HepG2 (cell line): ENCODE results near the gene PIGL. TPM values are rescaled to one million over a fixed set of nuclear protein-coding genes. Genes with fewer than 3 reads are reported as not detected.
"Not testable (repeated sequence)": the region's sequence is repeated elsewhere in the genome, so short reads cannot be mapped to it uniquely, and the experiment has no call there.

Experiments
- ATAC-seq: fragments of 200-7000 bp; cut with Tn5 transposase; 3 replicates; pipeline ENCODE4 v1.9.1; 2020; ENCODE audit warnings: mild to moderate bottlenecking, moderate library complexity
- BruUV-seq: library from RNA; stranded (reverse); fragments of 400-500 nt; replicated peaks from 2 replicates; lab custom pipeline; 2021; lab: Mats Ljungman, UMichigan
- CTCF ChIA-PET: fragments of 300-600 bp; formaldehyde crosslinking; extraction: SDS; loops from one replicate; lab custom pipeline; 2021; ENCODE audit warnings: low total read pairs, inconsistent platforms, low intra/inter-chr PET ratio; lab: Yijun Ruan, JAX
- POLR2A ChIA-PET: fragments of 350-600 bp; sonication (Branson Sonifier 250); formaldehyde crosslinking; loops from one replicate; lab custom pipeline; 2020; ENCODE audit warnings: antibody characterized with exemption, inconsistent platforms; lab: Yijun Ruan, JAX
- DNase-seq: peaks from one replicate; pipeline ENCODE4 v3.0.0-alpha.2; 2015; ENCODE audit warnings: low spot score
- FAIRE-seq: peaks from 3 replicates; lab custom pipeline; 2011; peaks lifted over from hg19 to GRCh38; lab: Jason Lieb, UNC
- H2AFZ ChIP-seq: one replicate; pipeline ENCODE4 v1.6.1; 2011; ENCODE audit warnings: low read length, inconsistent platforms
- H3K27ac ChIP-seq: fragments of 300-600 bp; 3 replicates; pipeline ENCODE4 v1.8.0; 2011; ENCODE audit warnings: mixed run types, mild to moderate bottlenecking, mixed read lengths, low read length, inconsistent platforms; ENCODE audit not compliant: insufficient read depth; ENCODE audit errors: extremely low read length
- H3K27me3 ChIP-seq, 2 experiments: fragments of 200-600 bp in 1 of 2; 2 replicates in 1 of 2; 3 replicates in 1 of 2; pipeline versions ENCODE4 v1.6.0 to v1.8.0; 2011; ENCODE audit warnings: low read length in 2 of 2, mild to moderate bottlenecking in 2 of 2, moderate library complexity in 2 of 2, inconsistent platforms in 1 of 2; ENCODE audit not compliant: insufficient read depth in 2 of 2, control insufficient read depth in 1 of 2
- H3K36me3 ChIP-seq, 2 experiments: fragments of 200-600 bp in 1 of 2; replicated peaks in 1 of 2; 2 replicates in 1 of 2; 3 replicates in 1 of 2; pipeline versions ENCODE4 v1.5.1 to v1.8.0; 2011; ENCODE audit warnings: low read length in 2 of 2, inconsistent platforms in 1 of 2; ENCODE audit not compliant: insufficient read depth in 2 of 2, control insufficient read depth in 1 of 2
- H3K4me1 ChIP-seq: 2 replicates; pipeline ENCODE4 v1.5.1; 2012; ENCODE audit warnings: low read length, inconsistent platforms; ENCODE audit not compliant: insufficient read depth
- H3K4me2 ChIP-seq: 2 replicates; pipeline ENCODE4 v1.6.0; 2011; ENCODE audit warnings: low read depth, low read length, inconsistent platforms
- H3K4me3 ChIP-seq, 3 experiments: fragments of 200-600 bp in 1 of 3; sonication (generic), shearing (Covaris generic) in 1 of 3; replicated peaks in 1 of 3; 2 replicates each; pipeline ENCODE4 v1.5.1; 2011 to 2016; ENCODE audit warnings: low read length in 3 of 3, inconsistent platforms in 2 of 3, low read depth in 2 of 3, mild to moderate bottlenecking in 2 of 3, control low read depth in 1 of 3, mixed read lengths in 1 of 3; ENCODE audit not compliant: insufficient read depth in 1 of 3
- H3K79me2 ChIP-seq: one replicate; pipeline ENCODE4 v1.6.1; 2011; ENCODE audit warnings: low read length, inconsistent platforms; ENCODE audit not compliant: insufficient read depth
- H3K9ac ChIP-seq: 2 replicates; pipeline ENCODE4 v1.6.0; 2011; ENCODE audit warnings: mild to moderate bottlenecking, low read depth, low read length, inconsistent platforms; ENCODE audit not compliant: insufficient read depth
- H3K9me3 ChIP-seq: 2 replicates; pipeline ENCODE4 v1.5.1; 2012; ENCODE audit warnings: mild to moderate bottlenecking, low read length
- H4K20me1 ChIP-seq: 2 replicates; pipeline ENCODE4 v1.6.0; 2011; ENCODE audit warnings: inconsistent platforms, mild to moderate bottlenecking, low read length, moderate library complexity; ENCODE audit not compliant: insufficient read depth
- ASH2L ChIP-seq: fragments of 300-600, 200-600 bp; sonication (generic); IDR thresholded peaks from 2 replicates; pipeline ENCODE4 v1.7.0; 2017; ENCODE audit warnings: low read depth, mild to moderate bottlenecking, moderate library complexity, mixed read lengths, low read length; ENCODE audit not compliant: insufficient read length
- CBX5 ChIP-seq: sonication (generic); formaldehyde crosslinking; IDR thresholded peaks from 2 replicates; pipeline ENCODE4 v1.4.0; 2020; ENCODE audit warnings: missing genetic modification reagents, borderline replicate concordance
- MYC ChIP-seq: sonication (generic); formaldehyde crosslinking; IDR thresholded peaks from 2 replicates; pipeline ENCODE4 v1.9.0; 2021; ENCODE audit warnings: missing genetic modification reagents, borderline replicate concordance
- RFXAP ChIP-seq: sonication (generic); formaldehyde crosslinking; IDR thresholded peaks from 2 replicates; pipeline ENCODE4 v1.4.0; 2020; ENCODE audit warnings: missing genetic modification reagents, borderline replicate concordance
- RNF2 ChIP-seq: fragments of 450-650 bp; conservative IDR thresholded peaks from 2 replicates; pipeline ENCODE4 v1.6.1; 2016; ENCODE audit warnings: low read depth
- TBX3 ChIP-seq: fragments of 450-650 bp; IDR thresholded peaks from 2 replicates; pipeline ENCODE4 v1.6.1; 2017; ENCODE audit warnings: antibody characterized with exemption, mild to moderate bottlenecking, inconsistent platforms, borderline replicate concordance
- ZNF543 ChIP-seq: sonication (generic); formaldehyde crosslinking; IDR thresholded peaks from 2 replicates; pipeline ENCODE4 v1.4.0; 2020; ENCODE audit warnings: mild to moderate bottlenecking, missing genetic modification reagents
- ZNF550 ChIP-seq: sonication (generic); formaldehyde crosslinking; IDR thresholded peaks from 2 replicates; pipeline ENCODE4 v1.4.0; 2020; ENCODE audit warnings: mild to moderate bottlenecking, missing genetic modification reagents, borderline replicate concordance
- WGBS: methylation state at CpG from one replicate; pipeline ENCODE4 v1.1.6; 2017; ENCODE audit warnings: low lambda C conversion rate; 5-methylcytosine and 5-hydroxymethylcytosine counted together
- in situ Hi-C: cut with HindIII; loops from 2 replicates; pipeline ENCODE4 v1.10.0; 2017; ENCODE audit warnings: low pct_unique_long_range_greater_than_20kb; ENCODE audit not compliant: extremely low pct_ligation_motif_present
- intact Hi-C: fragments of 100-400 bp; cut with micrococcal nuclease; formaldehyde crosslinking; loops from one replicate; pipeline ENCODE4 v1.10.0; 2022; ENCODE audit not compliant: unreplicated experiment
- polyA plus RNA-seq, 8 experiments: library from polyadenylated mRNA; depleted of rRNA in 3 of 8; stranded (reverse) in 7 of 8; unstranded in 1 of 8; fragments of >200 nt; fragmentation: Illumina TruSeq in 4 of 8; extraction: Trizol in 4 of 8; gene quantifications; 2 replicates each; pipeline versions ENCODE4 v1.2.1 to v1.2.3, GENCODE V29; 2011 to 2016; ENCODE audit warnings: low read depth in 4 of 8, missing spikeins in 1 of 8, mixed read lengths in 1 of 8; ENCODE audit not compliant: insufficient read depth in 1 of 8
- total RNA-seq, 5 experiments: library from RNA; depleted of rRNA; stranded (reverse); fragments of >200 nt; fragmentation: Illumina TruSeq; extraction: Trizol; gene quantifications; 2 replicates each; pipeline ENCODE4 v1.2.3, GENCODE V29; 2016; ENCODE audit warnings: low read depth in 1 of 5
- TF ChIP-seq, protein P1 (sequence below): sonication (generic); formaldehyde crosslinking; IDR thresholded peaks from 2 replicates; pipeline ENCODE4 v1.9.0; 2021; ENCODE audit warnings: missing genetic modification reagents, mild to moderate bottlenecking, borderline replicate concordance

Gene PIGL
- total and polyA plus RNA-seq, 2 of the 13 experiments (the other 11 are each of a cell fraction or from before 2014, with no cell fraction given) = 28.5 to 63.8 TPM

DNA sequence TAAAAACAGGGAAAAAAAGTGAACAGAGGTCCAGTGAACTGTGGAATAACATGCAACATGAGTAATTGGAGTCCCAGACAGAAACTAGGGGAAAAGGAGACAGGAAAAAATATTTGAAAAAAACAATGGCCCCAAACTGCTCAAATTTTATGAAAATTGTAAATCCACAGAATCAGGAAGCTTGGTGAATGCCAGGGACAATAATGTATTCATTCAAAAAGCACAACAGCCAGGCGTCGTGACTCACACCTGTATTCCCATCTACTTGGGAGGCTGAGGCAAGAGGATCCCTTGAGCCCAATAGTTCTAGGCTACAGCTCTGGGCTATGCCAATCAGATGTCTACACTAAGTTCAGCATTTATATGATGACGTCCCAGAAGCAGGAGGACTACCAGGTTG, 25.4 kb upstream of the PIGL start:
- WGBS = 96% methylated on average over 3 of the region's 3 CpGs
- POLR2A ChIA-PET = no interaction called here
- DNase-seq = no peak
- peaks cover 1 to 61% of the 10 kb centered on the region in 2 experiments; a peak in 3 of 5 replicates for H3K36me3 ChIP-seq
- H3K79me2 ChIP-seq = peaks cover 60% of the 10 kb centered on the region
- BruUV-seq = TSS peak; percentile 12
- CTCF ChIA-PET = no interaction called here
- H3K4me3 ChIP-seq = no peak overlapping the region
- H4K20me1 ChIP-seq = no peaks in the 10 kb centered on the region
- in situ Hi-C loops (no loop called here), intact Hi-C loops (no loop called here)
- H3K27ac ChIP-seq = no peak overlapping the region
- H3K27me3 ChIP-seq = no peaks in the 10 kb centered on the region
- no peaks in the 10 kb centered on the region for H3K9me3 ChIP-seq
- H3K4me1 ChIP-seq = no peaks in the 10 kb centered on the region
- ATAC-seq = no peak
- no peak overlapping the region for H3K9ac ChIP-seq
- H3K4me2 ChIP-seq = no peak overlapping the region
- FAIRE-seq = no peak
- no peak for TF ChIP-seq RFXAP (CRISPR knock-in tag)
- TF ChIP-seq MYC (CRISPR knock-in tag) = no peak
- TF ChIP-seq ASH2L = no peak
- no peak for TF ChIP-seq ZNF550 (CRISPR knock-in tag)
- no peak for TF ChIP-seq CBX5 (CRISPR knock-in tag)
- no peak for TF ChIP-seq ZNF543 (CRISPR knock-in tag)
- TF ChIP-seq TBX3 = no peak
- TF ChIP-seq, protein P1, sequence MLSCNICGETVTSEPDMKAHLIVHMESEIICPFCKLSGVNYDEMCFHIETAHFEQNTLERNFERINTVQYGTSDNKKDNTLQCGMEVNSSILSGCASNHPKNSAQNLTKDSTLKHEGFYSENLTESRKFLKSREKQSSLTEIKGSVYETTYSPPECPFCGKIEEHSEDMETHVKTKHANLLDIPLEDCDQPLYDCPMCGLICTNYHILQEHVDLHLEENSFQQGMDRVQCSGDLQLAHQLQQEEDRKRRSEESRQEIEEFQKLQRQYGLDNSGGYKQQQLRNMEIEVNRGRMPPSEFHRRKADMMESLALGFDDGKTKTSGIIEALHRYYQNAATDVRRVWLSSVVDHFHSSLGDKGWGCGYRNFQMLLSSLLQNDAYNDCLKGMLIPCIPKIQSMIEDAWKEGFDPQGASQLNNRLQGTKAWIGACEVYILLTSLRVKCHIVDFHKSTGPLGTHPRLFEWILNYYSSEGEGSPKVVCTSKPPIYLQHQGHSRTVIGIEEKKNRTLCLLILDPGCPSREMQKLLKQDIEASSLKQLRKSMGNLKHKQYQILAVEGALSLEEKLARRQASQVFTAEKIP = no peak
- no peak for TF ChIP-seq RNF2
- H2AFZ ChIP-seq = no peak overlapping the region

DNA sequence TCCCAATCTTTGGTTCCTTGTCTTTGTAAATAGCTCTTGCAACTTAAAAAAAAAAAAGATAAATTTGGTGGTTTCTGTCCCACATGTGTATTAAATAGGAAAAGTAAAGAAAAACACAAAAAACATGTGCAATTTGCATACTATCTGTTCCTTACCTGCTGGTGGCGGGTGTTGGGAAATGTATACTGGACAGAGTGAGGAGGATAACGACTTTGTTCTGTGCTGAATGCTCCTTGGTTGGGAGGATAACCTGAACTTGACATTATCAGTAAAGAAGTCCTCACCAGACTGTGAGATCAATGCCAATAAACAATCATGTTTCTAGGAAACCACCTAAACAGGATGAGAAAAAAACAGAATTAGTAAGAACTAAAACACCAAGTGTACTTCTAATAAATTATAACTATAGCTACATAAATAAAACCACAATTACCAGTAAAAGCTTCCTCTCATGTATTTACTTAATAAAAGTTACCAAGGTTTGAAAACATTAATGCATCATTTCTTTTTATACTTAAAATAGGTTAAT, 22.6 kb upstream of the PIGL start:
- POLR2A ChIA-PET, H2AFZ ChIP-seq, CTCF ChIA-PET, H3K27me3 ChIP-seq, intact Hi-C loops, BruUV-seq, H3K9me3 ChIP-seq, in situ Hi-C loops, H4K20me1 ChIP-seq, H3K27ac ChIP-seq, DNase-seq, ATAC-seq, H3K4me3 ChIP-seq, H3K4me2 ChIP-seq, H3K9ac ChIP-seq, FAIRE-seq, H3K4me1 ChIP-seq: not testable (repeated sequence)
- Histone ChIP-seq H3K79me2 (peaks cover 61% of the 10 kb centered on the region), H3K36me3 (peaks cover 1 to 43% of the 10 kb centered on the region in 2 experiments; a peak in 4 of 5 replicates)
- 98% methylated on average over 2 of the region's 2 CpGs for WGBS
